ENCODE results near the gene NUMA1. TPM values are rescaled to one million over a fixed set of nuclear protein-coding genes. Genes with fewer than 3 reads are reported as not detected.

Gene NUMA1
- total and polyA plus RNA-seq, 12 donors, result 54.1 to 159 (median 83.4) TPM

- Histone ChIP-seq H3K4me1 (peaks cover 0 to 14% (median 10%) of the 10 kb centered on the region in 9 donors), H3K9me3 (no peaks in the 10 kb centered on the region), H3K36me3 (peaks cover 0 to 62% (median 0%) of the 10 kb centered on the region in 9 donors), H3K27ac (peak overlapping the region in 8 of 10 donors; percentile 13 to 76 (median 64)), H3K4me3 (no peak overlapping the region), H3K27me3 (no peaks in the 10 kb centered on the region)
- peak in 4 of 8 donors; percentile 58 to 64 (median 60) for ATAC-seq
- TF ChIP-seq CTCF (IDR thresholded peaks at IDR 0.05), result no peak
- peak in 1 of 2 donors; percentile 32 for DNase-seq
- intact Hi-C loops (cut with DNase I), result no loop called here
- 82 to 87% methylated on average over 3 of the region's 3 CpGs for WGBS, 2 donors
These were observed 31.4 kb downstream of the NUMA1 start for GRCh38 chr11:72048766-72049460.

- WGBS, 2 donors, result 82 to 85% methylated on average over 5 of the region's 5 CpGs
- TF ChIP-seq CTCF (IDR thresholded peaks at IDR 0.05), result no peak
- DNase-seq (no peak), ATAC-seq (no peak)
- Histone ChIP-seq H3K36me3 (peaks cover 0 to 39% (median 0%) of the 10 kb centered on the region in 9 donors), H3K4me1 (peaks cover 0 to 37% (median 24%) of the 10 kb centered on the region in 9 donors), H3K4me3 (no peak overlapping the region), H3K27me3 (no peaks in the 10 kb centered on the region), H3K27ac (no peak overlapping the region), H3K9me3 (no peaks in the 10 kb centered on the region)
- intact Hi-C loops (cut with DNase I), result no loop called here
These were observed 34.5 kb downstream of the NUMA1 start for GRCh38 chr11:72045849-72046248.

- Histone ChIP-seq H3K27me3 (no peaks in the 10 kb centered on the region), H3K4me3 (peak overlapping the region; percentile 42 to 80 (median 64)), H3K36me3 (peaks cover 0 to 18% (median 0%) of the 10 kb centered on the region in 9 donors), H3K27ac (peak overlapping the region; percentile 92 to 99 (median 96)), H3K4me1 (peaks cover 14 to 52% (median 41%) of the 10 kb centered on the region in 9 donors), H3K9me3 (no peaks in the 10 kb centered on the region)
- DNase-seq (no peak), ATAC-seq (no peak)
- intact Hi-C loops (cut with DNase I), result loop anchor here in 2 of 10 donors (5.0 kb wide), 1 partner anchor 35 kb away; no protein-coding TSS in a partner anchor
- no peak for TF ChIP-seq CTCF (IDR thresholded peaks at IDR 0.05)
- WGBS, 2 donors, result 18 to 20% methylated on average over 5 of the region's 5 CpGs
These were observed 38.1 kb downstream of the NUMA1 start for GRCh38 chr11:72042064-72042745.

- H3K4me1 ChIP-seq, result peaks cover 20 to 59% (median 48%) of the 10 kb centered on the region in 9 donors
- H3K27ac ChIP-seq, result peak overlapping the region; percentile 92 to 99 (median 96)
- peak overlapping the region; percentile 42 to 80 (median 64) for H3K4me3 ChIP-seq
- TF ChIP-seq CTCF (IDR thresholded peaks at IDR 0.05), result no peak
- intact Hi-C loops (cut with DNase I), result loop anchor here in 8 of 10 donors (1.0 to 5.0 kb wide), 5 partner anchors 28 to 71 kb away; partner anchors contain the start of genes LRRC51 (in 5 of the 8), NUMA1 (in 5 of the 8) and ANAPC15 (in 1 of the 8)
- no peaks in the 10 kb centered on the region for H3K9me3 ChIP-seq
- peak; percentile 61 to 88 (median 72) for ATAC-seq
- 1 to 2% methylated on average over 23 of the region's 23 CpGs for WGBS, 2 donors
- peaks cover 0 to 16% (median 0%) of the 10 kb centered on the region in 9 donors for H3K36me3 ChIP-seq
- no peaks in the 10 kb centered on the region for H3K27me3 ChIP-seq
- peak; percentile 75 to 78 for DNase-seq
These were observed 38.8 kb downstream of the NUMA1 start for GRCh38 chr11:72041364-72042063.

All from heart right ventricle (tissue), 16 donors.